Measurements from ENCODE around the gene SGK1.
"Not testable (repeated sequence)": the region's sequence is repeated elsewhere in the genome, so short reads cannot be mapped to it uniquely, and the experiment has no call there.

Gene SGK1

DNA sequence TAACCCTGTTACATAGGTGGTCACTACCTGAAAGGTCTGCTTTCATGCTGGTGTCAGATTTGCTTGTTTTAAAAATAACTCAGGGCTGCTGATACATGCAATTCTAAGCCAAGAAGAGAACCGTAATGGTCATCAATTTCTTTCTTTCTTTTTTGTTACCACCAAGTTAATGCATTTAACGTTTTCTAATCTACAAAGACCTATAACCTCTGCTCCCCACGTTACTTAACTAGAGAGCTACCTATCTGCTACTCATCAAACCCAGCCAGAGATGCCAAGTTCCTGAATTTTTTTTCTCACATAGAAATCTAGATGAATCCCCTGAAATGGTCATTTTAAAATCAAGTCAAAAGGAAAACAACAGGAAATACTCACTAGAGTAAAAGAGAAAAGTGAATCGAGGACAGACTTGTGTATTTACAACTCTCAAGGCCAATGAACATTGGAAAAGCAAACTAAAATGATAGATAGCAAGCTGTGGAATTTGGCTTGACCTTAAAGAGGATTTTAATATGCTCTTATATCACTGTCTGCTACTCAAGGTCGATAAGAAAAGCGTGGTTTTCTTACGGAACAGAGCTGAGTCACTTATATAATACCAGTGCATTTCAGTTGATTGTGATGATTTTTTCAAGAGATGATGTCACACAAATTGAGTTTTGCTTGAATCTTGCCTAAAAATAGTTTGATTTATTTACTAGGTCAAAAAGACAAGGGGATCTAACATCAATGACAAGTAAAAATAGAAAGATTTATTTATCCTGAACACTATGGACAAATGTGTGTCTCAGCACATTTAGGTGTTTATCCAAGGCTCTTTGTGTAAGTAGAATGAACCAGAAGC is 67.9 kb downstream of the SGK1 start:
- peak; percentile 27 for DNase-seq

- DNase-seq, result no peak
Observed at GRCh38 chr6:134249239-134249758, 68.6 kb downstream of the SGK1 start.

DNA sequence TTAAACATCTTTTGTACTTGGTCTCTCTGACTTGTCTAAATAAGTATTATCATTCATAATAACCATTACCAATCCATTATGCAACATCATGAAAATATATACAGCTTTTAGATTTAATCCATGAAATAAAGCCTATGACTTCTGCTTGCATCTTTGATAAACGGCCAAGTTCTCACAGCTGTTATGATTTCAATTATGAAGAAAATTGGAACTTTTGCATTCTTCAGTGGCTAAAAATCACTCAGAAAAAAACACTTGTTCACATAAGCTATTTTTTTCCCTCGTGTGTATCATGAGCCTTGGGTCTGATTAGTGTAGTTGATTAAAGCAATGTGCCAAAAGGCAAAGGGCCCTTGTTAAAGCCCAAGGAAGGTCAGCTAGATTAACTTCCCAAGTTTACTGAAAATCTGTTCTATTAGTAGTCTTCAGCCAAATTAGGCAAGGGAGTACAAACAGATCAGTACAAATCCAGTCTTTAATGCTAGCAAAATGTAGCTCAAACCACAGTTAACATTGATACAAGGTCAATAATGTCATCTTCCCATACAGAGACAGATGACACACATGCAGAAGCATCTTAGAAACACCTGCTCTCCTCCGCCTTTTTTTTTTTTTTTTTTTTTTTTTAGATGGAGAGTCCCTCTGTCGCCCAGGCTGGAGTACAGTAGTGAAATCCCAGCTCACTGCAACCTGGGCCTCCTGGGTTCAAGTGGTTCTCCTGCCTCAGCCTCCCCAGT is 69.9 kb downstream of the SGK1 start:
- no peak for DNase-seq

- no peak for DNase-seq
Observed at GRCh38 chr6:134247231-134247833, 70.6 kb downstream of the SGK1 start.

GRCh38 chr6:134245706-134246105 is 72.2 kb downstream of the SGK1 start:
- no peak for DNase-seq

- no peak for DNase-seq
Observed at GRCh38 chr6:134245041-134245440, 72.9 kb downstream of the SGK1 start.

GRCh38 chr6:134240665-134241431 is 77.1 kb downstream of the SGK1 start:
- DNase-seq, result no peak

DNA sequence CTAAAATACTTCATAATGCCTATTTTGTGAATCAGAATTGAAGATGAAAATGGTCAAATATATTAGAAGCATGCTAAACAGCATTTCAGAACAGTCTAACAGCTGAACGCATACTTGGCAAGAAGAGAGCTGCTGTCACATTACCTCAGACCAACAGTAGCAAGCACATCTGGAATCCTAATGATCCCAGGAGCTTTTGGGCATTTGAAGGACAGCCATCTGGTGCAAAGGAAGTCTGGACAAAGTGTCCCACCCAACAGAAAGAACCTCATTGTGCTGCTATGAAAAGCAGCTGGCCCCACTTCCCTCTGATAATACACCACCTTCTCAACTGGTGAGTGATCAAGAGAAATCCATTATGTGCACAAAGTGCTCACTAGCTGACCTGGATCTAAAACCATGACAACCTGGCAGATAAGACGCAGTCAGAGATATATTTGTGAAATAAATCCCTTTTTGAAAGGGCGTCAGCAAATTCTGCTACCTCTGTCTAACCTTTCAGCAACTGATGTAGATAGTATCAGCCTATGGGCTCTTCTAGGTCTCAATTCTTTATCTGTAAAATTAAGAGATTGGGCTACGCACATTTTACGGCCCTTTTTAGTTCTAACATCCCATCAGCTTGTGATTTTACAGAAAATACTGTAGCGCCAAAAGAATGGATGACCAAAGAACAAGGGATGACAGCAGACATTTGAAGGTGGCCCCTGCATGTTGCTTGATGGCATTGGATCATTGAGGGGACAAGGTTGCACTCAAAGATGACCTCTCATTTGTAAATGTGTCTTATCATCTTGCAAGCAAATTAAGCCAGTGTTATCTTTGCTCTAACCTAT is 78.7 kb downstream of the SGK1 start:
- no peak for DNase-seq

DNA sequence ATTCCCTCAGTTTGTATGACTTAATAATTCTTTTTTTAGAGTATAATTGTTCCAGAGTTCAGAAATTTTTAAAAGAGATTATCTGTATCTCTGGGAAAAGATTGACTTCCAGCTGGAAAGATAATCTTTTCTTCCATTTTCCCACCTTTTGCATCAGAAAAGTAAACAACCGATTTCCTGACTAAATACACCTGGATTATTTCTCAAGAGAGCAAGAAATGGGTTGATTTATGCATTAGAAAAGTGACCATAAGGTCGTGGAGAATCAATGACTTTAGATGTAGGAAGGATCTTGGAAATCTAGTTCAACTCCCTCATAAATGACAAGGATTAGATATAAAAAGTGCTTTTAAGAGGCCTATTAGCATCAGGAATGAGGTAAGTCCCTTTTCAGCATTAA is 79.9 kb downstream of the SGK1 start:
- no peak for DNase-seq

- peak; percentile 85 for DNase-seq
Observed at GRCh38 chr6:134235937-134236751, 81.8 kb downstream of the SGK1 start.

DNA sequence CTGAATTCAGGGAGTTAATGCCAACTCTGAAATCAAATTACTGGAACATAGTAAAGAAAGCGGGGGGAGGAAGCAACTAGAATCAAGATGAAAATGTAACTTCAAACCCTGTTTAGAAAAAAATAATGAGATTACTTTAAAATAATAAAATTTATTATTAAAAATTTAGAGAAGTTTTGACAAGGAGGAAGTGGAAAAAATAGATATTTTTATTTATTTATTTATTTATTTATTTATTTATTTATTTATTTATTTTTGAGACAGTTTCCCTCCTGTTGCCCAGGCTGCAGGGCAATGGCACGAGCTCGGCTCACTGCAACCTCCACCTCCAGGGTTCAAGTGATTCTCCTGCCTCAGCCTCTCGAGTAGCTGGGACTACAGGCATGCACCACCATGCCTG is 82.6 kb downstream of the SGK1 start:
- DNase-seq, result not testable (repeated sequence)

GRCh38 chr6:134233180-134233955 is 84.5 kb downstream of the SGK1 start:
- no peak for DNase-seq

- DNase-seq, result no peak
Observed at GRCh38 chr6:134230940-134231339, 87.0 kb downstream of the SGK1 start.

- no peak for DNase-seq
Observed at GRCh38 chr6:134230087-134230700, 87.7 kb downstream of the SGK1 start.

GRCh38 chr6:134229520-134229919 is 88.4 kb downstream of the SGK1 start:
- no peak for DNase-seq

GRCh38 chr6:134223796-134224420 is 94.0 kb downstream of the SGK1 start:
- no peak for DNase-seq

DNA sequence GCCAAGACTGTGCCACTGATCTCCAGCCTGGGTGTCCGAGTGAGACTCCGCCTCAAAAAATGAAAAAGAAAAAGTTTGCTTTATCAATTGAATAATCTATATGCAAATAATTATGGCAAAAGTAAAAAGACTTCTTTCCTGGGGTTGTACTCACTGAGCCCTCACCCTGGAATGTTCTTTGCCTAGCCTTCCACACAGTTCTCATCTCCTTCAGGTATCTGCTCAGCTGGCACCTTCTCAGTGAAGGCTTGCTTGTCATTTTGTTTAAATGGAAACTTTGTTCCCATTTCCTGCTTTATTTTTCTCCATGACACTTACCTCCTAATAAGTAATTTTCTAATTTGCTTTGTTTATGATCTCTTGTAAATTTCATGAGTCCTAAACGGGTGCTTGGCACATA is 96.7 kb downstream of the SGK1 start:
- no peak for DNase-seq

- DNase-seq, result no peak
Observed at GRCh38 chr6:134217798-134218140, 100.1 kb downstream of the SGK1 start.

DNA sequence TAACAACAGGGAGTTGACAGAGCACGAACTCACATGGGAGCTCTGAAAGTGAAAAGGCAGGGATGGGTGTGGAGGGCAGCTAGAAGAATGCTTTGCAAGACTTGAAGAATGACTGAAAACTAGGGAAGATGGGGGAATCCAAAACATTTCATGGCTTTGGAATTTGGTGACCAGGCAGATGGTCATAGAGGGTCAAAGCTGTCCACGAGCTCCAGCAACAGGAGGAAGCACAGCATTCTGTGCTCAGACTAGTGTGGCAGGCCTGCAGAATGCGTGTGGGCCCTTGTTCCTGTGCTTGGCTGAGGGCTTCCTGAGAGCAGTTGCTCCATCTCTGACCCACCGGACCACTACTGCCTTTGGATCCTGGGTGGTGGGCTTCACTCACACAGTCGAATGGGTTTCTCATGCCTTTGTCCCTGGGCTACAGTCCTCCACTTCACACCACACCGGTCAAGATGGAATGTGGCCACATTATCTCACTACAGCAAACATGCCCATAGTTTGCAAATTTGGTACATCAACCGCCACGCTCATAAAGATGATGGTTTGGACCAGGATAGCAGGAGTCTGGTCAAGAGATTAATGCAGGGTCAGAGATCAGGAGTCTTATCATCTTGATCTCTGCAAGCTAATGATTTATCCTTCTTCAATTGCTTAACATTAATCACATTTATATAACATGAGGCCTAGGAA is 100.7 kb downstream of the SGK1 start:
- peak; percentile 57 for DNase-seq
